ENCODE data around the gene RBM39.

The RBM39 gene

DNA sequence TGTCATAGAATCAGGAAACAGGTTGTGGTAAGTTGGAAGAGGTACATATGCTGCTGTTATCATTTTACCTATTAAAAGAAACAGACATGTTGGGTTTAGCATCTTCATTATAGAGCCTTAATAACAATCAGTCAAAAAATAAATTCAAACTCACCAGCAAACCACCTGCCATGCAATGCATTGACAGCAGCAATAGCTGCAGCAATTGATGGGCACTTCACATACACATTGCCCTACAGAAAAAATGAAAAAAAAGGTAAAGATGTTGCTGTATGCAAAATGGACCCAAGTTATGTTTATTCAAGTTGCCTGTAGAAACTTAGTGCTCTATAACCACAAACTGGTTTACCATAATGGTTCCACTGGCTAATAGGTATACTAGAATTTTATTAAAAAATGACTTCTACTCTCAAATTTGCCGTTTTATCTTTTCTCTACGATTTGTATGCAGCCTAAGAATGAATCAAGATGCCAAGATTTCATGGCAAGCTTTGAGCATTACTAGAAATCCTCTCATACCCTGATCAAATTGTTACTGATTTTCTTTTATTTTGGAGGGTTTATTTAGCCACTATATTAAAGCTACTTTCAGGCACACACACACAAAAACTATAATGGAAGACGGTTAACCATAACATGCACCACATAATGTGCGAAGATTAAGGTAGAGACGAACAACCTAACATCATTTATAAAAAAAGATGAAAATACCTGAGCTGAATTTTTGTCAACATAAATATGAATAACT, 37.4 kb downstream of the RBM39 start:
- Histone ChIP-seq H3K79me2 (ENCODE audit: low read length) (peaks cover 83% of the 10 kb centered on the region), H3K27me3 (replicated peaks; ENCODE audit: insufficient read depth, low read length) (no peaks in the 10 kb centered on the region), H3F3A (ENCODE audit: insufficient read depth, low read length) (peaks cover 56% of the 10 kb centered on the region), H2AFZ (ENCODE audit: low read length) (no peak overlapping the region), H3K27ac (ENCODE audit: low read length) (no peak overlapping the region), H3K4me2 (ENCODE audit: low read depth, low read length) (no peak overlapping the region), H3K4me1 (ENCODE audit: low read length) (no peaks in the 10 kb centered on the region), H3K9me2 (replicated peaks; ENCODE audit: insufficient read depth, low read length) (no peaks in the 10 kb centered on the region), H3K9me3 (replicated peaks; ENCODE audit: insufficient read depth, low read length) (no peaks in the 10 kb centered on the region), H3K36me3 (replicated peaks; ENCODE audit: insufficient read depth, low read length) (peaks cover 27% of the 10 kb centered on the region), H3K4me3 (ENCODE audit: low read length) (no peak overlapping the region), H4K20me1 (ENCODE audit: insufficient read depth, low read length) (peaks cover 9% of the 10 kb centered on the region; the same call in 1 of the 2 replicates), H3K9ac (ENCODE audit: low read length) (no peak overlapping the region)
- no peak for TF ChIP-seq EZH2phosphoT487 (IDR thresholded peaks at IDR 0.05; ENCODE audit: low read length)
- TF ChIP-seq, protein P1, sequence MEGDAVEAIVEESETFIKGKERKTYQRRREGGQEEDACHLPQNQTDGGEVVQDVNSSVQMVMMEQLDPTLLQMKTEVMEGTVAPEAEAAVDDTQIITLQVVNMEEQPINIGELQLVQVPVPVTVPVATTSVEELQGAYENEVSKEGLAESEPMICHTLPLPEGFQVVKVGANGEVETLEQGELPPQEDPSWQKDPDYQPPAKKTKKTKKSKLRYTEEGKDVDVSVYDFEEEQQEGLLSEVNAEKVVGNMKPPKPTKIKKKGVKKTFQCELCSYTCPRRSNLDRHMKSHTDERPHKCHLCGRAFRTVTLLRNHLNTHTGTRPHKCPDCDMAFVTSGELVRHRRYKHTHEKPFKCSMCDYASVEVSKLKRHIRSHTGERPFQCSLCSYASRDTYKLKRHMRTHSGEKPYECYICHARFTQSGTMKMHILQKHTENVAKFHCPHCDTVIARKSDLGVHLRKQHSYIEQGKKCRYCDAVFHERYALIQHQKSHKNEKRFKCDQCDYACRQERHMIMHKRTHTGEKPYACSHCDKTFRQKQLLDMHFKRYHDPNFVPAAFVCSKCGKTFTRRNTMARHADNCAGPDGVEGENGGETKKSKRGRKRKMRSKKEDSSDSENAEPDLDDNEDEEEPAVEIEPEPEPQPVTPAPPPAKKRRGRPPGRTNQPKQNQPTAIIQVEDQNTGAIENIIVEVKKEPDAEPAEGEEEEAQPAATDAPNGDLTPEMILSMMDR (IDR thresholded peaks at IDR 0.05; ENCODE audit: low read length) = no peak
- no peak for TF ChIP-seq EZH2 (optimal IDR thresholded peaks at IDR 0.05; ENCODE audit: low read depth, low read length)
- no peak for DNase-seq

DNA sequence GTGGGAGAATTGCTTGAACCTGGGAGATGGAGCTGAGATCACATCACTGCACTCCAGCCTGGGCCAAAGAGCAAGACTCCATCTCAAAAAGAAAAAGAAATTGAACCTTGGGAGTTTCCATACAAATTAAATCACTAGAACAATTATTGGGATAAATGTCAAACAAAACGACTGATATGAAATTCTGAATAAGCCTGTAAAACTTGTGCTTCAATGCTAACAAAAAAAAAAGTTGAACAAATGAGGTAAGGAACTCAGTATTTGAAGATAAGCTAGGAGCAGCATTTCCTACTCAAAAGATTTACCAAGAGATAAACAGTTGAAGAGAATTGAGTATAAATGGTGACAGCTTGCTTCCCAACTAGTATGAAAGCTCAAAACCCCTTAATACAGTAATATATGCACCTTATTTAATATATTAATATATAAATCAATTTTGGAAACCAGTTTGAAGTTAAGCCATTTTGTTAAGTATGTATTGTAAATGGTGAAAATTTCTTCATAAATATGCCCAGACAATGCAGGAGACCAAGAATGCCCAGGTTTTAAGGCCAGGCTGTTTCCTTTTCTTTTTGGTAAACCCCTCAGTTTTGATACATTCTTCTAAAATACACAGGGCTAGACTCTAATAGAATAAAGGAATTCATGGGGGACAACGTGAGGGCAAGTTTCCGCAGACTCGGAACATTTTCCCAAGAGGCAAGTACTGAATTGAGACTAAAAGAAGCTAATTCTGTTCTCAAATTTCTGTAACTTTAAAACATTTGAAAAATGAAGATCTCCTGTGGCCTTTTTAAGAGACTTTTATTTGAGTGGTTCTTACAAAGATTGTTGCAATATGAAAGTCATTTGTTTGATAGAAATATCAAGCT, 39.0 kb downstream of the RBM39 start:
- no peak for DNase-seq
- no peak overlapping the region for H3K27ac ChIP-seq (ENCODE audit: low read length)
- H3K4me2 ChIP-seq (ENCODE audit: low read depth, low read length) = no peak overlapping the region
- H3K4me3 ChIP-seq (ENCODE audit: low read length) = no peak overlapping the region
- no peak for TF ChIP-seq EZH2 (optimal IDR thresholded peaks at IDR 0.05; ENCODE audit: low read depth, low read length)
- TF ChIP-seq EZH2phosphoT487 (IDR thresholded peaks at IDR 0.05; ENCODE audit: low read length) = no peak
- TF ChIP-seq, protein P1 (IDR thresholded peaks at IDR 0.05; ENCODE audit: low read length) = no peak
- H3F3A ChIP-seq (ENCODE audit: insufficient read depth, low read length) = peaks cover 56% of the 10 kb centered on the region
- no peaks in the 10 kb centered on the region for H3K27me3 ChIP-seq (replicated peaks; ENCODE audit: insufficient read depth, low read length)
- peaks cover 3% of the 10 kb centered on the region; the same call in 1 of the 2 replicates for H4K20me1 ChIP-seq (ENCODE audit: insufficient read depth, low read length)
- H2AFZ ChIP-seq (ENCODE audit: low read length) = no peak overlapping the region
- peaks cover 76% of the 10 kb centered on the region for H3K79me2 ChIP-seq (ENCODE audit: low read length)
- no peaks in the 10 kb centered on the region for H3K9me2 ChIP-seq (replicated peaks; ENCODE audit: insufficient read depth, low read length)
- no peaks in the 10 kb centered on the region for H3K9me3 ChIP-seq (replicated peaks; ENCODE audit: insufficient read depth, low read length)
- H3K4me1 ChIP-seq (ENCODE audit: low read length) = peaks cover 4% of the 10 kb centered on the region; the same call in 1 of the 2 replicates
- H3K9ac ChIP-seq (ENCODE audit: low read length) = no peak overlapping the region
- peaks cover 26% of the 10 kb centered on the region for H3K36me3 ChIP-seq (replicated peaks; ENCODE audit: insufficient read depth, low read length)

DNA sequence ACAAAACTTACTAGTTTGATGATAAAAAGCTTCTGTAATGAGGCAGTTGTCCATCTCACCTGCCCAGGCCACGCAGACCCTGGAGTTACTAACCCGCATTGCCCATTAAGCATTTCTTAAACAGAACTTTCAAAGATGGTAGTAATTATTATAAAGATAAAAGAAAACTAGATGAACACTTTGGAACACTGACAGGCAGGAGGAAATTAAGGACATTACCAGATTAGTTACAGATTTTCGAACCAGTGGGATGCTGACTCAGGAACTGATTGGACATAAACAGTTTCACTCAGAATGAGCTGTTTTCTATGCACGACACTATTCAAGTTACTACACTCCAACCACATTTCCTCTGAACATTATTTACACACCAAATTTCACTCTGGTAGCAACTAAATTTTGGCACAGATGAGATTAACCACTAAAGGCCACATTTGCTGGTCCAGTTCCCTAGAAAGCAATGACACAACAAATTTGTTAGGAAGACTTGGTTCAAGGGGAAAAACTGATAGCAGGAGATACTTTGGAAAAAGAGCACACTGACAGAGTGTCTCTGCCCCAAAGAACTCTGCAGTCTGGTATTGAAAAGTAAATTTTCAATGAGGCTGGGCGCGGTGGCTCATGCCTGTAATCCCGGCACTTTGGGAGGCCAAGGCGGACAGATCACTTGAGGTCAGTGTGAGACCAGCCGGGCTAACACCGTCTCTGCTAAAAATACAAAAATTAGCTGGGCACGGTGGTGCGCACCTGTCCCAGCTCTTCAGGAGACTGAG, 39.8 kb downstream of the RBM39 start:
- Histone ChIP-seq H4K20me1 (ENCODE audit: insufficient read depth, low read length) (peaks cover 3% of the 10 kb centered on the region; the same call in 1 of the 2 replicates), H3K4me1 (ENCODE audit: low read length) (peaks cover 10% of the 10 kb centered on the region; the same call in 1 of the 2 replicates), H3K4me3 (ENCODE audit: low read length) (no peak overlapping the region), H3K9me3 (replicated peaks; ENCODE audit: insufficient read depth, low read length) (no peaks in the 10 kb centered on the region), H3K27ac (ENCODE audit: low read length) (no peak overlapping the region; the same call in 1 of the 2 replicates), H3K36me3 (replicated peaks; ENCODE audit: insufficient read depth, low read length) (peaks cover 26% of the 10 kb centered on the region), H3K27me3 (replicated peaks; ENCODE audit: insufficient read depth, low read length) (no peaks in the 10 kb centered on the region), H3K9ac (ENCODE audit: low read length) (no peak overlapping the region), H3K9me2 (replicated peaks; ENCODE audit: insufficient read depth, low read length) (no peaks in the 10 kb centered on the region), H3K4me2 (ENCODE audit: low read depth, low read length) (no peak overlapping the region), H3F3A (ENCODE audit: insufficient read depth, low read length) (peaks cover 56% of the 10 kb centered on the region), H2AFZ (ENCODE audit: low read length) (no peak overlapping the region), H3K79me2 (ENCODE audit: low read length) (peaks cover 76% of the 10 kb centered on the region)
- TF ChIP-seq EZH2phosphoT487 (IDR thresholded peaks at IDR 0.05; ENCODE audit: low read length) = no peak
- DNase-seq = no peak
